Mammary epithelial cell (primary cell): ENCODE data around the gene ADI1.

Experiments
- EZH2 ChIP-seq: IDR thresholded peaks from 2 replicates; pipeline ENCODE4 v1.6.1; 2012; ENCODE audit warnings: low read length, inconsistent platforms, borderline replicate concordance
- TF ChIP-seq, protein P1 (sequence below), 2 donors: IDR thresholded peaks in 1 of 2; conservative IDR thresholded peaks in 1 of 2; 2 replicates each; pipeline ENCODE4 v1.5.1; 2011 to 2012; ENCODE audit warnings: inconsistent platforms in 2 of 2, low read length in 2 of 2, mild to moderate bottlenecking in 2 of 2, control low read depth in 1 of 2, low read depth in 1 of 2; ENCODE audit not compliant: insufficient read depth in 1 of 2; ENCODE audit errors: extremely low read depth in 1 of 2

GRCh38 chr2:3456125-3456524, 63.2 kb downstream of the ADI1 start:
- TF ChIP-seq, protein P1, sequence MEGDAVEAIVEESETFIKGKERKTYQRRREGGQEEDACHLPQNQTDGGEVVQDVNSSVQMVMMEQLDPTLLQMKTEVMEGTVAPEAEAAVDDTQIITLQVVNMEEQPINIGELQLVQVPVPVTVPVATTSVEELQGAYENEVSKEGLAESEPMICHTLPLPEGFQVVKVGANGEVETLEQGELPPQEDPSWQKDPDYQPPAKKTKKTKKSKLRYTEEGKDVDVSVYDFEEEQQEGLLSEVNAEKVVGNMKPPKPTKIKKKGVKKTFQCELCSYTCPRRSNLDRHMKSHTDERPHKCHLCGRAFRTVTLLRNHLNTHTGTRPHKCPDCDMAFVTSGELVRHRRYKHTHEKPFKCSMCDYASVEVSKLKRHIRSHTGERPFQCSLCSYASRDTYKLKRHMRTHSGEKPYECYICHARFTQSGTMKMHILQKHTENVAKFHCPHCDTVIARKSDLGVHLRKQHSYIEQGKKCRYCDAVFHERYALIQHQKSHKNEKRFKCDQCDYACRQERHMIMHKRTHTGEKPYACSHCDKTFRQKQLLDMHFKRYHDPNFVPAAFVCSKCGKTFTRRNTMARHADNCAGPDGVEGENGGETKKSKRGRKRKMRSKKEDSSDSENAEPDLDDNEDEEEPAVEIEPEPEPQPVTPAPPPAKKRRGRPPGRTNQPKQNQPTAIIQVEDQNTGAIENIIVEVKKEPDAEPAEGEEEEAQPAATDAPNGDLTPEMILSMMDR (conservative IDR thresholded peaks at IDR 0.05 in 1 of 2, IDR thresholded peaks at IDR 0.05 in 1 of 2; ENCODE audit: extremely low read depth in 1 of 2, insufficient read depth in 1 of 2, low read depth in 1 of 2, low read length in 2 of 2), result no peak
- TF ChIP-seq EZH2, result no peak
